ENCODE measurements around the gene GRK2.

GRK2 gene

DNA sequence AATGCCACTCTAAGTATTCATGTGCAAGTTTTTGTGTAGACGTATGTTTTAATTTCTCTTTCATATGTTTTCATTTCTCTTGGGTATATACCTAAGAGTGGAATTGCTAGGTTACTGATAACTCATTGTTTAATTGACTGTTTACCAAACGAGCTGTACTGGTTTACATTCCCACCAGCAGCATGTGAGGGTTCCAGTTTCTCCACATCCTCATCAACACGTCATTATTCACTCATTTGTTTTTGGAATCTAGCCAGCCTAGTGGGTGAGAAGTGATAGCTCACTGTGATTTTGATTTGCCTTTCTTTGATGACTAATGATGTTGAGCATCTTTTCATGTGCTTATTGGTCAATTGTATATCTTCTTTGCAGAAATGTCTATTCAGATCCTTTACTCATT is 26.8 kb downstream of the GRK2 start:
- DNase-seq (ENCODE audit: low read depth in 1 of 2, low spot score in 1 of 2), result no peak

DNA sequence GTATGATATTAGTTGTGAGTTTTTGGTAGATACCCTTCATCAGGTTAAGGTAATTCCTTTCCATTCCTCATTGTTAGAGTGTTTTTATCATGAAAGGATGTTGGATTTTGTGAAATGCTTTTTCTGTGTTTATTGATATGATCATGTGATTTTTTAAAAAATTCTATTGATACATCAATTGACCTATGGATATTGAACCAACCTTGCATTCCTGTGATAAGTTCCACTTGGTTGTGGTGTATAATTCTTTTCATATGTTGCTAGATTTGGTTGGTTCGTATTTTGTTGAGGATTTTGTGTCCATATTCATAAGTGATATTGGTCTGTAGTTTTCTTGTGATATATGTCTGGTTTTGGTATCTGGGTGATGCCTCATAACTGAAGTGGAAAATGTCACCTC is 29.6 kb downstream of the GRK2 start:
- no peak for DNase-seq (ENCODE audit: low read depth in 1 of 2, low spot score in 1 of 2)

DNA sequence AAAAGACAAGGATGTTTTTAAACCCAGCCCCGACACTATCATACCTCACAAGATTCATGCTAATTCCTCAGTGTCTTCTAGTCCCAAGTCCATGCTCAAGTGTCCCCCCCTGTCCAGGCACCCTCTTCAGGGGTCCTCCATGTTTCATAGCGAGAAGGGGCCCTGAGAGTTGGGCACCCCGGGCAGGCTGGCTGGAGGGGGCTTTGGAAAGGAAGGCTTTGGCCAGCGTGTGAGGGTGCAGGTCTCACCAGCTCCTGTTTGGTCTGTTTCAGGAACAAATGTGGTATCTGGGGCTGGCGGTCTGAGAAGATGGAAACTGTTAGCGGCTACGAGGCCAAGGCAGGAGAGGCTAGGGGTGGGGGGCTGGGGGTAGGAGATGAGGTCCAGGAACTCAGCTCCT is 32.5 kb downstream of the GRK2 start:
- DNase-seq (ENCODE audit: low read depth in 1 of 2, low spot score in 1 of 2), result no peak

DNA sequence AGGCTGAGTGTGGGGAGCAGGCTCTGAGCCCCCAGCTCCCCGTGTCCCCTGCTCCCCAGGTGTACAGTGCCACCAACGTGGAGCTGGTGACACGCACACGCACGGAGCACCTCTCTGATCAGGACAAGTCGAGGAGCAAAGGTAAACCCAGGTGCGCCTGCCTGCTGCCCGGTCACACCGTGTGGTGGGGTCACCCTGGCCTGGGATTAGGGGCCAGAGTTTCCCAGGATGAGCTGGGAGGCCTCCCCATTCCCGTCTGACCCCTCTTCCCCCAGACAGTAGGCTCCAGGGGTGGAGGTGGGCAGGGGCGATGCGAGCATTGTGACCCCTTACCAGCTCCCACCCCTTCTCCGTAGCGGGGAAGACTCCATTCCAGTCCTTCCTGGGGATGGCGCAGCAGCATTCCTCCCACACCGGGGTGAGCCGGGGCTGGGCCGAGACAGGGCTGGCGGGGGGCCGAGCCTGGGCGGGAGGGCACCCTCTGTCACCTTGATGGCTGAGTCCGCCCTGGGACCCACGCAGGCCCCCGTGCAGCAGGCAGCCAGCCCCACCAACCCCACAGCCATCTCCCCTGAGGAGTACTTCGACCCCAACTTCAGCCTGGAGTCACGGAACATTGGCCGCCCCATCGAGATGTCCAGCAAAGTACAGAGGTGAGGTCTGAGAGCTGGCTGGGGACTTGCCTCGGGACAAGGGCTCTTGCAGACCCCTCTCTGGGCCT is 33.4 kb downstream of the GRK2 start:
- DNase-seq (ENCODE audit: low read depth in 1 of 2, low spot score in 1 of 2), result no peak

DNA sequence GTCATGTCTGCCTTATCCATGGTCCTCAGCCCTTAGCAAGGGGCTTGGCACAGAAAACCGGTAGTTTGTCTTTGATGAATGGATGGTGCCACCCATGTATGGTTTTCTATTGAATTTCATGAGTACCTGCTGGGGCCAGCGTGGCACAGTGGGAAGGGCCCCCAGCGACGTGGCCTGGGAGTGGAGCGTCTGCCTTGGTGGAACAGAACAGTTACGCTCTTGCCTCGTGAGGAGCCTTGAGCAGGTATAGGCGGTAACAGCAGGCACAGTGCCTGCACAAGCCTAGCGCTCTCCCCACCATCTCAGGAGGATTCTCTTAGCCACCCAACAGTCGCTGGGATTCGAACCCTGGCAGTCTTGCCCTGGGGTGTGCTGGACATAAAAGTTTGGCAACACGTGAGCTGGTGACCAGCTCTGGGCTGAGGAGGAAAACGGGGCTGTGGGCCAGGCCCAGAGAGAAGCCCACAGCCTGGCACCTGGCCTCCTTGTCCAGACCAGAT is 34.0 kb downstream of the GRK2 start:
- DNase-seq (ENCODE audit: low read depth in 1 of 2, low spot score in 1 of 2), result no peak

DNA sequence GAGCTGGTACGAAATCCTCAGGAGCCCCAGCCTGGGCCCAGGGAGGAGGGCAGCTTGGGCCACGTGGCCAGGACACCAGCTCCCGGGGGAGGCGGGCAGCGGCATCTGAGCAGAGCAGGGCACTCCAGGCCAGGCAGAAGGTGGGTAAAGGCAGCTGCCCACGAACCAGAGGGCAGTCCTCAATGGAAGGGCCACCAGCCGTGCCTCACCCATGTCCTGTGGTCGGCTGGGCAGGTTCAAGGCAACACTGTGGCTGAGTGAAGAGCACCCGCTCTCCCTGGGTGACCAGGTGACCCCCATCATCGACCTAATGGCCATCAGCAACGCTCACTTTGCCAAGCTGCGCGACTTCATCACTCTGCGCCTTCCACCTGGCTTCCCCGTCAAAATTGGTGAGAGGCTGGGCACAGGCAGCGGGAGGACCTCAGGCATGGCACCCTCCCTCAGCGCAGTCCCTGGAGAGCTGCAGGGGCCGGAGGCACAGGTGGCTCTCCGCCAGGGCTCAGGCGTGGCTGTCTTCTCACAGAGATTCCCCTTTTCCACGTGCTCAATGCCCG is 34.6 kb downstream of the GRK2 start:
- DNase-seq (ENCODE audit: low read depth in 1 of 2, low spot score in 1 of 2), result no peak

DNA sequence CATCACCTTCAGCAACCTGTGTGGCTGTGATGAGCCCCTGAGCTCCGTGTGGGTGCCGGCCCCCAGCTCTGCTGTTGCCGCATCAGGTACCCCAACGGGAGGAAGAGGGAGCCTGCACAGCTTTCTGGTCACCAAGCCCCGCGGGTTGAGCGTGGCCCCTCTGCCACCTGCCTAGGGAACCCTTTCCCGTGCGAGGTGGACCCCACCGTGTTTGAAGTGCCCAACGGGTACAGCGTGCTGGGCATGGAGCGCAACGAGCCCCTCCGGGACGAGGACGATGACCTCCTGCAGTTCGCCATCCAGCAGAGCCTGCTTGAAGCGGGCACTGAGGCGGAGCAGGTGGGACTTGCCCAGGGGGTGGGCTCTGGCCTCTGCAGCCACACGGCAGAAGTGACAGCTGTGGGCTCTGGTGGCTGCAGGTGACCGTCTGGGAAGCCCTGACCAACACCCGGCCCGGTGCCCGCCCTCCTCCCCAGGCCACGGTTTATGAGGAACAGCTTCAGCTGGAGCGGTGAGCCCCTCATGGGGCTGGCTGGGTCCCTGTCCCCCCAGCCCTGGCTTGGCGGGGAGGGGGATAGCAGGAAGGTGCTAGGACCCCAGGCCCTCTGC is 35.1 kb downstream of the GRK2 start:
- no peak for DNase-seq (ENCODE audit: low read depth in 1 of 2, low spot score in 1 of 2)

DNA sequence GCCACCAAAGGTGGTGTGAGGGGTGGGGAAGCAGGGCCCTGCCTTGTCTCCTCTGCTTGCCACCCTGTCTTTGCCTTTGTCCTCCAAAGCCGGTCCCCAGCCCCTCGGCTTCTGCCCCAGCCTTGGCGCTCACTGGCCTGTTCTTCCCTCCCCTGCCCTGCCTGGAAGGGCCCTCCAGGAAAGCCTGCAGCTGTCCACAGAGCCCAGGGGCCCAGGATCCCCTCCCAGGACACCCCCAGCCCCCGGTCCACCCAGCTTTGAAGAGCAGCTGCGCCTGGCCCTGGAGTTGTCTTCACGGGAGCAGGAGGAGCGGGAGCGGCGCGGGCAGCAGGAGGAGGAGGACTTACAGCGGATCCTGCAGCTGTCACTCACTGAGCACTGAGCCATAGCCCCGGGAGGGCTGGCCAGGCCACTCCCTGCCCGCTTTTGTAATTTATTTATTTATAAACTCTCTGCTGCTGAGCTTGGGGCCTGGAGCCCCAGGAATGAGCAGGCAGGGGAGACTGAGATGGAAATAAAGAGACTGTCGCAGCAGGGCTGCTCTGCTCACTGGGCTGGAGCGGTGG is 35.8 kb downstream of the GRK2 start:
- no peak for DNase-seq (ENCODE audit: low read depth in 1 of 2, low spot score in 1 of 2)

DNA sequence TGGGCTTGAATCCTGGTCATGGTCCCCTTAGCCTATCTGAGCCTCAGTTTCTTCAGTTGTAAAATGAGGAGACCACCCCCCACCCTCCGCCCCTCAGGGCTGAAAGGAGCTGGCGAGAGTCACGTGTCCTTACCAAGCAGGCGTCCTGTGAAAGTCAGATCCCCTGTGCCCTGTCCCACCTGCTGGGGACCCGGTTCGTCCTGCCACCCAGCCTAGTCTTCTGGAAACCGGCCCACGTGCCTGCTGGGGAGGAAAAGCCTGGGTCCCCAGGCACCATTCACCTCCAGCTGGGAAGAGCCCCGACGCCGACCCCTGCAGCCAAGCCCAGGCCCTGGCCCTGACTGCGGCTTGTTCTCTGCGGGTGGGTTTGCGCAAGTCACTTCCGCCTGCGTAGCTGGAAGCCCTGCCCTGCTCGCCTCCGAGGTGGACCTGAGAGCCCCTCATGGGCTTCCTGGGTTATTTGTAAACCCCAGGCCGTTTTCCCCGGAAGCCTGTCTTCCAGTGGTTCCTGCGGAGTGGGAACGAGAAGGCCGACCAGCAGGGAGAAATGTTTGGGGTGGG is 36.4 kb downstream of the GRK2 start:
- no peak for DNase-seq (ENCODE audit: low read depth in 1 of 2, low spot score in 1 of 2)

DNA sequence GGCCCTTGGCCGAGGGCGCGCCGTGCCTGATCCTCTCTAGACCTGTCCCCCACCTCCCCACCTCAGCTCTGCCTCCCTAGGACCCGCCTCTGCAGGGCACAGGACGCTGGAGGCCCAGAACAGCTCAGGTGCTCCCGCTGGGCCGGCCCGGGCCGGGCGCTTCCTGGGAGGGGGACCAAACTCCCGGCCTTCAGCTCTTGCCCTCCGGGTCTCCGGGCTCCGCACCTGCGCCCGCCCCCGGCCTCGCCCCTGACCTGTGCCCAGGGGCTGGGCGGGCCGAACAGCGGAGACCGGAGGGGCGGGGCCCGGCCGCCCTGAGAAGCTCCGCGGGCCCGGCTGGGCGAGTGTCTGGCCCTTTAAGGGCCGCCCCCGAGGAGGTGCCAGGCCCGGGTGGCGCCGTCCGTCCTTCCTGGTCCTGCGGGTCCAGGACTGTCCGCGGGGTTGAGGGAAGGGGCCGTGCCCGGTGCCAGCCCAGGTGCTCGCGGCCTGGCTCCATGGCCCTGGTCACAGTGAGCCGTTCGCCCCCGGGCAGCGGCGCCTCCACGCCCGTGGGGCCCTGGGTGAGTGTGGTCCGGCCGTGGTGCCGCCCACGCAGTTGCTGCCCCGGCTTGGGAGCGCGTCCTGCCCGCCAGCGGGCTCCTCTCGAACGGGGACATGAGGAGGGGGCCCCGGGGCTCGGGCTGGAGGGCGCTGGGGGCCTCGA is 37.0 kb downstream of the GRK2 start, which contains the start of gene SSH3:
TSS of gene SSH3 (plus strand) at position 399 of the 703 bp plus-strand sequence. CDS start at position 495, 96 bp downstream.
- no peak for DNase-seq (ENCODE audit: low read depth in 1 of 2, low spot score in 1 of 2)

DNA sequence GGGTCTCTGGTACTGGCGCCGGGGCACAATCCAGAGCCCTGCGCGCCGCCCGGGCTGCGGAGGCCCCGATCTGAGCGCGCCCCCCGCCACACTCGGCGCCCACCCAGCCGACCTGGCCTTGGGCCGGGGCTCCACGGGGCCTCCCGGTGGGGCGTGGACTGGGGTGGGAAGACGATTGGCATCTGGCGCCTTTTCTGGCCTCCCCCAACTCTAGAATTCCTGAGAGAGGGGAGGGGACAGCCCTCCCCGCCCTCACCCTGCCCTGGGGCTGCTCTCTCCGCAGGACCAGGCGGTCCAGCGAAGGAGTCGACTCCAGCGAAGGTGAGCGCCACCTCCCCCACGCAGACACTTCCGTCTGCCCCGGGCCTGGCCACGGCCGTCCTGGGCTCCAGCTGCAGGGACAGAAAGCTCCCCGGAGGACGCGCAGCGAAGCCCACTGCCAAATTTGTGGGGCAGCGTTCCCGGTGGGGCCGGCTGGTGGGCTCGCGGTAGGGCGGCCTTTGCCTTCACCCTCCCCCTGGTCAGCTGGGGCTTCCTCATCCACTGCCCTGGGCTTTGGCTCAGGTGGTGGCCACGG is 37.6 kb downstream of the GRK2 start:
- no peak for DNase-seq (ENCODE audit: low read depth in 1 of 2, low spot score in 1 of 2)

DNA sequence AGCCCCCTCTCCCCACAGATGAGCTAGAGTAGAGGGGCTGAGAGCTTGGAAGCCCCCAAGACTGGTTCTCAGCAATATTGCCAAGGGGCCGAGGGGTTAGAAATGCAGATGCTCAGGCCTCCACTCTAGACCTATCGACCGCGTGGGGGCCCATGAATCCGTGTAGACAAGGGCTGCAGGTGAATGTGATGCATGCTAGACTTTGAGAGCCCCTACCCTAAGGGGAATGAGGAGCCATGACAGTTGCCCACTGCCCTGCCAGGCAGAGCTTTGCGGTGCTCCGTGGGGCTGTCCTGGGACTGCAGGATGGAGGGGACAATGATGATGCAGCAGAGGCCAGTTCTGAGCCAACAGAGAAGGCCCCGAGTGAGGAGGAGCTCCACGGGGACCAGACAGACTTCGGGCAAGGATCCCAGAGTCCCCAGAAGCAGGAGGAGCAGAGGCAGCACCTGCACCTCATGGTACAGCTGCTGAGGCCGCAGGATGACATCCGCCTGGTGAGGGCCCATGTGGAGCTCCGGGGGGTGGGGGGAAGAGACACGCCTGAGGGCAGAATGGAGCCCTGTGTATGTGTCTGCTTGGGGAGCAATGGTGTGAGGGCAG is 38.3 kb downstream of the GRK2 start:
- DNase-seq (ENCODE audit: low read depth in 1 of 2, low spot score in 1 of 2), result no peak

DNA sequence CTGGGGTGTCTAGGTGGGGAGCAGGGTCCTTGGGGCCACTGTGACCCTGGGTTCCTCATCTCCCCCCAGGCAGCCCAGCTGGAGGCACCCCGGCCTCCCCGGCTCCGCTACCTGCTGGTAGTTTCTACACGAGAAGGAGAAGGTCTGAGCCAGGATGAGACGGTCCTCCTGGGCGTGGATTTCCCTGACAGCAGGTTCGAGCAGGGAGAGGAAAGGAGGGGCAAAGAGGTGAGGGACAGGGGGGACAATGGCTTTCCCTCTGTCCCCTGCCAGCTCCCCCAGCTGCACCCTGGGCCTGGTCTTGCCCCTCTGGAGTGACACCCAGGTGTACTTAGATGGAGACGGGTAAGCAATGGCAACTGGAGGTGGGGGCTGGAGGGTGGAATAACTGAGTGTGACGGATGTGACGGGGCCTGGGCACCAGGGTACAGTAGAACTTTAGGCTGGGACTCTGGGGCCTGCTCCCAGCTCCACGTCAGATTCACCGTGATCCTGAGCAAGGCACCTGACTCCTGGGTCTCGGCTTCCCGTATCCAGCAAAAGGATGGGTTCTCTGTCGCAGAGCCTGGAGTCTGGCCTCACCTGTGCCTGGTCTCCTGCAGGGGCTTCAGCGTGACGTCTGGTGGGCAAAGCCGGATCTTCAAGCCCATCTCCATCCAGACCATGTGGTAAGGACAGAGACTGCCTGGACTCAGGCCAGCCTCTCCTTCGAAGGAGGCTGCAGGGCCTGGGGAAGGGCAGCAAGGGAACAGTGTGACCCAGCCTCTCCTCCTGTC is 40.7 kb downstream of the GRK2 start:
- DNase-seq (ENCODE audit: low read depth in 1 of 2, low spot score in 1 of 2), result no peak

DNA sequence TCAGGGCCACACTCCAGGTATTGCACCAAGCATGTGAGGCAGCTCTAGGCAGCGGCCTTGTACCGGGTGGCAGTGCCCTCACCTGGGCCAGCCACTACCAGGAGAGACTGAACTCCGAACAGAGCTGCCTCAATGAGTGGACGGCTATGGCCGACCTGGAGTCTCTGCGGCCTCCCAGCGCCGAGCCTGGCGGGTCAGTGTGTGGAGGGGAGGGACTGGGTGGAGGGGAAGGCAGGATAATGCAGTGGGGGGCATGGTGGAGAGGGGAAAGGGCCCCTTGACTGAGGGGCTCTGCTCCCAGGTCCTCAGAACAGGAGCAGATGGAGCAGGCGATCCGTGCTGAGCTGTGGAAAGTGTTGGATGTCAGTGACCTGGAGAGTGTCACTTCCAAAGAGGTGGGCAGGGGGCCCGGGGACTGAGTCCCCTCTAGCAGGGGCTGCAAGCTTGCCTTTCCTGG is 41.3 kb downstream of the GRK2 start:
- DNase-seq (ENCODE audit: low read depth in 1 of 2, low spot score in 1 of 2), result no peak

DNA sequence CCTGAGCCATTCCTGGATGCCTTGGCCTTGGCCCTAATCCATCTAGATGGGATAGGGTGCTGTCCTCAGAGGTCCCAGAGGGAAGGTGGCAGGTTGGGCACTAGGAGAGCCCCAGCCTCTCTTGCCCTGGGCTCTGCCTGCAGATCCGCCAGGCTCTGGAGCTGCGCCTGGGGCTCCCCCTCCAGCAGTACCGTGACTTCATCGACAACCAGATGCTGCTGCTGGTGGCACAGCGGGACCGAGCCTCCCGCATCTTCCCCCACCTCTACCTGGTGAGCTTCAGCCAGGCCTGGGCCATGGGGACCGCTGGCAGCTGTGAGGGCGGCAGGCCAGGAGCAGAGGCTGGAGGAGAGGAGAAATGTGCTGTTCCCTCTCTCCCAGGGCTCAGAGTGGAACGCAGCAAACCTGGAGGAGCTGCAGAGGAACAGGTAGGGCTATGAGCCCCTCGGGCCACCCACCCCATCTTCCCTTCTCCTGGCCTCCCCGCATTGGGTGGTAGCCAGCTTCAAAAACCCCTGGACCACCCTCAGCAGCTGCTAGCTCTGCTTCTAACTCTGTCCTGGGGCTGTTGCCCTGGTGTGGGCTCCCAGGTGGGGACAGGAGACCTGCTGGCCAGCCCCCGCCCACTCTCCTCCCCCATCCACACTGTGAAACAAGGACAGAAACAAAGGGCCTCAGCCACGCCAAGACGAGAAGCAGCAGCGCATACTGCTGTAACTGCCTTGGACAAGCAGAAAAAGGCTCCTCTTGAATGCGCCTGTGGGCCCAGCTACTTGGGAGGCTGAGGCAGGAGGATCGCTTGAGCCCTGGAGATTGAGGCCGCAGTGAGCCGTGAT is 42.0 kb downstream of the GRK2 start:
- no peak for DNase-seq (ENCODE audit: low read depth in 1 of 2, low spot score in 1 of 2)

DNA sequence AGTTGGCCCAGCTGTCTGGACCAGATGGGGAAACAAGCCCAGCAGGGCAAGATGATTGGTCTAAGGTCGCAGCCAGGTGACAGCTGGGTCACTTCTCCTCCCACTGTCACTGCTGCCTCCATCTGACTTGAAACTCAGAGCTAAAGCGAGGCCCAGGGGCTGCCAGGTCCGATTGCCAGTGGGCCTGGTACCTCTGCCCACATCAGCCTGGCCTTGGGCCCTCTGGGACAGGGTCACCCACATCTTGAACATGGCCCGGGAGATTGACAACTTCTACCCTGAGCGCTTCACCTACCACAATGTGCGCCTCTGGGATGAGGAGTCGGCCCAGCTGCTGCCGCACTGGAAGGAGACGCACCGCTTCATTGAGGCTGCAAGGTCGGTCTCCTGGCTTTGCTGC is 42.9 kb downstream of the GRK2 start:
- no peak for DNase-seq (ENCODE audit: low read depth in 1 of 2, low spot score in 1 of 2)

DNA sequence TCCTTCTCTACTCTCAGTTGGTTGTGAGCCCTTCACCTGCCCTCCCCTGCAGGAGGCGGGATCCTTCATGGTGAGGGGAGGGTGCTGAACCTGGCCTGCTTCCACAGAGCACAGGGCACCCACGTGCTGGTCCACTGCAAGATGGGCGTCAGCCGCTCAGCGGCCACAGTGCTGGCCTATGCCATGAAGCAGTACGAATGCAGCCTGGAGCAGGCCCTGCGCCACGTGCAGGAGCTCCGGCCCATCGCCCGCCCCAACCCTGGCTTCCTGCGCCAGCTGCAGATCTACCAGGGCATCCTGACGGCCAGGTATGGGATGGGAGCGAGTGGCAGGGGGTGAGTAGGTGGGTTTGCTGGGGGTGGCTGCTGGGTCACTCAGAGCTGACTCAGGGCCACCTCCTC is 43.4 kb downstream of the GRK2 start:
- DNase-seq (ENCODE audit: low read depth in 1 of 2, low spot score in 1 of 2), result no peak

DNA sequence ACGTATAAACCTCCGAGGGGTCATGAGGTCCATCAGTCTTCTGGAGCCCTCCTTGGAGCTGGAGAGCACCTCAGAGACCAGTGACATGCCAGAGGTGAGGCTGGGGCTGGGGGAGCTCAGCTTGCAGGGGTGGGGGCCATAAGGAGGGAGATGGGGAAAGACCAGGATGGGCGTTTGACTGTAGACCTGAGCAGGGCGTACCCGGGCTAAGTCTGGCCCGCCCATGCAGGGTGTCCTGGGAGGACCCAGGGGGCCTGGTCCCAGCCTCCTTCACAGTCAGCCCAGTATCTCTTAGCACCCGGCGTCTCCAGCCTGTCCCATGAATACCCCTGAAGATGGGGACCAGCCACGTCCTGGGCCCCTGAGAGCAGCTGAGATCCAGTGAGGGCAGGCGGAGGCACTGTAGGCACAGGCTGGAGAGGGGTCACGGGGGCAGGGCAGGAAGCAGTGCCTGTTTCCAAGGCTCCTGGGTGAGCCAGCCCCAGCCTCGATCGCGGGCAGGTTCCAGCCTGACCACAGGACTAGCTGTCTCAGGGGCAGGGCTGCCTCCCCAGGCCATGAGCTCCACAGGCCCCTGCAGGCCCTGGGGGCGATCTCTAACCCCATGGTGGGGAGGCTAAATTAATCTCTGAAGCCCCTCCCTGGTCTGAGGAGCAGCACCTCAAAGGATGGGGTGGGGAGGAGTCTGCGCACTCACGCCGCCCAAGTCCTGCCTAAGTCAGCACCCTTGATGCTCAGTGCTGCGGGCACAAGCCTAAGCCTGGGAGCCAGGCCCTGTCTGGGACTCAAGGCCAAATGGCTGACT is 44.2 kb downstream of the GRK2 start:
- DNase-seq (ENCODE audit: low read depth in 1 of 2, low spot score in 1 of 2), result no peak

Data from activated CD4-positive, alpha-beta T cell treated with anti-CD3 and anti-CD28 coated beads, Interleukin-2, amount 50 U/mL, for 24 hours (primary cell).